RWPE2 (cell line): Measurements from ENCODE around the gene PLEKHG3.
A peak's percentile ranks its signal among the peaks of the same experiment; 100 is the strongest.

Experiments
- ATAC-seq: fragments of 200-7000 bp; cut with Tn5 transposase; 3 replicates; pipeline ENCODE4 v1.9.1; 2021; ENCODE audit warnings: low read depth
- DNase-seq: peaks from one replicate; pipeline ENCODE4 v3.0.0-alpha.2; 2020; ENCODE audit warnings: low spot score
- H3K27ac ChIP-seq: fragments of 450-650 bp; 2 replicates; pipeline ENCODE4 v1.5.1; 2017; ENCODE audit warnings: mild to moderate bottlenecking; ENCODE audit not compliant: poor library complexity, severe bottlenecking
- H3K27me3 ChIP-seq: fragments of 250-450 bp; sonication (Bioruptor Pico); 2 replicates; pipeline ENCODE4 v1.5.1; 2021; ENCODE audit warnings: mild to moderate bottlenecking, moderate library complexity; ENCODE audit not compliant: insufficient read depth, poor library complexity, severe bottlenecking
- H3K36me3 ChIP-seq: fragments of 250-450 bp; sonication (Bioruptor Pico); 2 replicates; pipeline ENCODE4 v1.5.1; 2020; ENCODE audit warnings: low read depth, mild to moderate bottlenecking, moderate library complexity
- H3K4me1 ChIP-seq: fragments of 250-450 bp; sonication (Bioruptor Pico); 2 replicates; pipeline ENCODE4 v1.5.1; 2021; ENCODE audit warnings: mild to moderate bottlenecking, moderate library complexity; ENCODE audit not compliant: insufficient read depth, poor library complexity, severe bottlenecking
- H3K4me3 ChIP-seq: fragments of 250-450 bp; sonication (Bioruptor Pico); 2 replicates; pipeline ENCODE4 v1.5.1; 2021; ENCODE audit warnings: mild to moderate bottlenecking, moderate library complexity; ENCODE audit not compliant: severe bottlenecking
- H3K9me3 ChIP-seq: fragments of 250-450 bp; sonication (Bioruptor Pico); 2 replicates; pipeline ENCODE4 v1.5.1; 2021; ENCODE audit warnings: mild to moderate bottlenecking, moderate library complexity; ENCODE audit not compliant: severe bottlenecking
- CTCF ChIP-seq: fragments of 450-650 bp; IDR thresholded peaks from one replicate; pipeline ENCODE4 v1.5.1; 2017; ENCODE audit warnings: mild to moderate bottlenecking, moderate library complexity; ENCODE audit not compliant: poor library complexity, severe bottlenecking

PLEKHG3 gene

GRCh38 chr14:64674829-64675228, 29.4 kb upstream of the PLEKHG3 start:
- H3K27ac ChIP-seq, result no peak overlapping the region
- peaks cover 17% of the 10 kb centered on the region for H3K4me1 ChIP-seq
- H3K9me3 ChIP-seq, result no peaks in the 10 kb centered on the region
- DNase-seq, result no peak
- no peak for ATAC-seq
- H3K4me3 ChIP-seq, result no peak overlapping the region
- no peak for TF ChIP-seq CTCF
- no peaks in the 10 kb centered on the region for H3K36me3 ChIP-seq
- H3K27me3 ChIP-seq, result no peaks in the 10 kb centered on the region

DNA sequence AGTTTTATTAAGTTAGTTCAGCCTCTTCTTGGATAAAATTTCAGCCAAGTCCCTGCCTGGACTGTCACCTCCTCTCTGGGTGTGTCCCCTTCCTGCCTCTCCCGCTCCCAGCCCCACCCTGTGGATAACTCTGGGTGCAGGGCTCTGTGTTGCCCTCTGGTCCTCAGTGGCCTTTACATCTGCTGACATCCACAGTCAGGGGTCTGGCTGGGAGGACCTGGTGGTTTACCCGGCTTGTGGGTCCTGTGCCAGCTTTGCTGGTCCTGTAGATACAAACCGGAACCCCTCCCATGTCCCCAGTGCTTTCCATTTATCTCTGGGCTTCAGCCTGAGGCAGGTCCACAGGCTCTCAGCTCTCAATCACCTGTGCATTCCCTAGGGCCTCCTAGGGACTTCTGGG, 28.9 kb upstream of the PLEKHG3 start:
- DNase-seq (no peak), ATAC-seq (no peak)
- H3K4me3 ChIP-seq, result no peak overlapping the region
- H3K36me3 ChIP-seq, result no peaks in the 10 kb centered on the region
- no peak overlapping the region for H3K27ac ChIP-seq
- H3K27me3 ChIP-seq, result no peaks in the 10 kb centered on the region
- TF ChIP-seq CTCF, result no peak
- H3K4me1 ChIP-seq, result peaks cover 22% of the 10 kb centered on the region
- no peaks in the 10 kb centered on the region for H3K9me3 ChIP-seq

DNA sequence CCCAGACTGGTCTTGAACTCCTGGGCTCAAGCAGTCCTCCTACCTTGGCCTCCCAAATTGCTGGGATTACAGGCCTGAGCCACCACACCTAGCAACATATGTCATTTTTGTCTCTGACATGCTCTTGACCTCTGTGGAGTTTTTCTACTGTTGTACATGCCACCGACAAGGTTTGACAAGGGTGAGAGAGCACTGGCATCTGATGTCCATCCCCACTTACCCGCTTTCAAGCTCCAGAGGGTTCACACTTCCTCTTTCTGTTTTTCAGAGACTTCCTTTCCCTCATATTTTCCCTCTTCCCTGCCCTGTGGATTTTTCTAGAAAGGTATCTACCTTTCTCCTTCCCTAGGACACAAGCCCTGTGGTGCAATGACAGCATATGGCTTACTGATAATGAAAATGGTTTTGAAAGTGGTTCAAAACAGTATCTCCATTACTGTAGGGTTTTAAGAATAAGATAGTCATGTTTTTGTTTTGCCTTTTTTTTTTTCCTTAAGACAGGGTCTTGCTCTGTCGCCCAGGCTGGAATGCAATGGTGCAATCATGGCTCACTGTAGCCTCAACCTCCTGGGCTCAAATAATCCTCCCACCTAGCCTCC, 27.7 kb upstream of the PLEKHG3 start:
- H3K4me3 ChIP-seq, result no peak overlapping the region
- no peak for TF ChIP-seq CTCF
- no peaks in the 10 kb centered on the region for H3K27me3 ChIP-seq
- H3K4me1 ChIP-seq, result peaks cover 34% of the 10 kb centered on the region
- H3K36me3 ChIP-seq, result no peaks in the 10 kb centered on the region
- DNase-seq, result no peak
- no peak overlapping the region for H3K27ac ChIP-seq
- ATAC-seq, result no peak
- no peaks in the 10 kb centered on the region for H3K9me3 ChIP-seq

DNA sequence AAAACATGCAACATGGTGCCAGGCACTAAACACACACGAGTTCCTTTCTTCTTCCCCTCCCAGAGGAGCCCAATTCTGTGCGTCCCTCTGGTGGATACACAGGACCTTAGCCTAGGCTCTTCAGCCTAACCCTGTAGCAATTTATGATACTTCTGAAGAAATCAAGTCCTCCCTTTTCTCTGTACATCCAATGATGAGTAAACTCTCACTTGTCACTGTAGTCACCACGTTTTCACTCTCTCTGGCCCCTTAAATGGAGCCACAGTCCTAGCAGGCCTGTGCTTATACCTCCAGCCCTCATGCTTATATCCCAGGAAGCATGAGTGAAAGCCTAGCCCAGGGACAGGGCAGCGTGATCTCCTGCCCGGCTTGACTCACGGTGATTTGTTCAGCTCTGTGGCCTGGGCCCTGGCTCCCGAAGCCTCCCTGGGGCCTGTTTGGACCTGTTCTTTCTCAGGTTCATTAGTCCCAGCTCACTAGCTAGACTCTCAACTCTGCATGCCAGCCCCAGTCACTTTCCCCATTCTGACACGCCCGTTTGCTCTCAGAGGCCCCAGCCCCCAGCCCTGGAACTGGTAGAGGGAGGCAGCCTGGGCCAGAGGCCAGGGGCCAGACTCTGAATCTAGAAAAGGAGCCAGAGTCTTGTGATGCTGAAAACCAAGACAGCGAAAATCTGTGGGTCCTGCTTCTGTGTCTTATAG, 24.1 kb upstream of the PLEKHG3 start:
- Histone ChIP-seq H3K4me1 (peaks cover 35% of the 10 kb centered on the region), H3K4me3 (no peak overlapping the region), H3K27me3 (no peaks in the 10 kb centered on the region), H3K9me3 (no peaks in the 10 kb centered on the region), H3K27ac (peak overlapping the region; percentile 89), H3K36me3 (no peaks in the 10 kb centered on the region)
- no peak for TF ChIP-seq CTCF
- DNase-seq (peak; percentile 97), ATAC-seq (peak; percentile 94)

DNA sequence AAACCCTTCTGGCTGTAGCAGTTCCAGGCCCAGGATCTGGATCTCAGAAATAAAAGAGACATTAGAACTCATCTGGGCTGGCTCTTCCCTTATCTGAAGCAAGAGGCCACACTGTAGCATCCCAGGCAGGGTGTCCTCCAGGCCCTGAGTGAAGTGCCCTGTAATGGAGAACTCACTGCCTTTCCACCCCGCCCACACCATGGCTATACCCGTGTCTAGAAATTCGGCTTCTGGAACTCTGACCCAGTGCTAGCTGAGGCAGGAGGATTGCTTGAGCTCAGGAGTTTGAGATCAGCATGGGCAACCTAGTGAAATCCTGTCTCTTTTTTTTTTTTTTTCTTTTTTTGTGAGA, 23.5 kb upstream of the PLEKHG3 start:
- Histone ChIP-seq H3K36me3 (no peaks in the 10 kb centered on the region), H3K4me3 (no peak overlapping the region), H3K27ac (peak overlapping the region; percentile 89), H3K4me1 (peaks cover 32% of the 10 kb centered on the region), H3K9me3 (no peaks in the 10 kb centered on the region), H3K27me3 (no peaks in the 10 kb centered on the region)
- DNase-seq (no peak), ATAC-seq (peak; percentile 4; the same call in 1 of the 3 replicates)
- no peak for TF ChIP-seq CTCF
